Sigmoid colon (tissue), 7 donors: ENCODE results near the gene FBXO9. TPM values are rescaled to one million over a fixed set of nuclear protein-coding genes. Genes with fewer than 3 reads are reported as not detected.

Experiments
- DNase-seq: peaks from one replicate; pipeline ENCODE4 v3.0.0-alpha.2; 2019
- H3K27ac ChIP-seq, 4 donors: fragments of 200-600 bp; sonication (generic); one replicate each; pipeline ENCODE4 v1.5.1; 2016 to 2019; ENCODE audit warnings: mild to moderate bottlenecking in 1 of 4
- H3K27me3 ChIP-seq, 3 donors: fragments of 200-600 bp; sonication (generic); one replicate each; pipeline ENCODE4 v1.5.1; 2019; ENCODE audit warnings: mild to moderate bottlenecking in 1 of 3
- H3K36me3 ChIP-seq, 4 donors: fragments of 200-600 bp; sonication (generic); one replicate each; pipeline ENCODE4 v1.5.1; 2016 to 2019
- H3K4me1 ChIP-seq, 4 donors: fragments of 200-600 bp; sonication (generic); one replicate each; pipeline ENCODE4 v1.5.1; 2017 to 2019
- H3K4me3 ChIP-seq, 4 donors: fragments of 200-600 bp; sonication (generic); one replicate each; pipeline ENCODE4 v1.5.1; 2017 to 2019; ENCODE audit warnings: mild to moderate bottlenecking in 2 of 4, moderate library complexity in 1 of 4
- H3K9me3 ChIP-seq, 4 donors: fragments of 200-600 bp in 3 of 4; sonication (generic) in 3 of 4; one replicate each; pipeline versions ENCODE4 v1.5.1 to v1.6.1; 2013 to 2019
- CTCF ChIP-seq, 4 experiments: fragments of 450-650 bp in 3 of 4; fragments of 200-600 bp in 1 of 4; IDR thresholded peaks; one replicate each; pipeline ENCODE4 v1.5.1; 2016 to 2019; ENCODE audit warnings: antibody characterized with exemption in 4 of 4, mild to moderate bottlenecking in 3 of 4, moderate library complexity in 2 of 4
- EP300 ChIP-seq, 4 donors: sonication (generic); formaldehyde crosslinking; IDR thresholded peaks; one replicate each; pipeline ENCODE4 v1.6.1; 2017; ENCODE audit warnings: antibody characterized with exemption in 4 of 4
- POLR2A ChIP-seq, 2 donors: fragments of 450-650 bp; IDR thresholded peaks; one replicate each; pipeline ENCODE4 v1.6.1; 2016; ENCODE audit warnings: antibody characterized with exemption in 2 of 2, mild to moderate bottlenecking in 2 of 2, moderate library complexity in 2 of 2
- POLR2AphosphoS5 ChIP-seq, 4 donors: sonication (generic); formaldehyde crosslinking; IDR thresholded peaks; one replicate each; pipeline ENCODE4 v1.6.1; 2017; ENCODE audit warnings: antibody characterized with exemption in 4 of 4
- WGBS, 2 donors: extraction: QIAGEN DNeasy Blood & Tissue Kit; methylation state at CpG; one replicate each; pipeline ENCODE4 v1.1.7; 2013; 5-methylcytosine and 5-hydroxymethylcytosine counted together
- intact Hi-C: fragments of 100-400 bp; cut with DNase I; formaldehyde crosslinking; loops from one replicate; pipeline ENCODE4 v1.15.1; 2023
- polyA plus RNA-seq, 3 donors: library from polyadenylated mRNA; stranded (reverse); fragments of 200-250 nt; gene quantifications; one replicate each; pipeline ENCODE4 v1.2.3, GENCODE V29; 2013
- total RNA-seq, 4 donors: library from RNA; depleted of rRNA; stranded (reverse); fragments of >200 nt; gene quantifications; one replicate each; pipeline ENCODE4 v1.1.0, GENCODE V29; 2016
- donor health status: healthy with polysubstance abuse.
- donor health status: Bipolar disorder and iron deficiency.
- donor health status: healthy.

The FBXO9 gene
- total and polyA plus RNA-seq, 7 donors, result 22.4 to 63.1 (median 41.9) TPM

- H3K36me3 ChIP-seq, result peaks cover 18 to 98% (median 56%) of the 10 kb centered on the region in 4 donors
- DNase-seq, result no peak
- H3K4me3 ChIP-seq, result no peak overlapping the region
- H3K4me1 ChIP-seq, result no peaks in the 10 kb centered on the region
- H3K27ac ChIP-seq, result no peak overlapping the region
- no peaks in the 10 kb centered on the region for H3K27me3 ChIP-seq
- TF ChIP-seq CTCF (IDR thresholded peaks at IDR 0.05) (no peak), POLR2A (IDR thresholded peaks at IDR 0.05) (no peak), EP300 (IDR thresholded peaks at IDR 0.05) (no peak), POLR2AphosphoS5 (IDR thresholded peaks at IDR 0.05) (no peak)
- H3K9me3 ChIP-seq, result no peaks in the 10 kb centered on the region
- intact Hi-C loops, result no loop called here
These were observed 24.7 kb downstream of the FBXO9 start for GRCh38 chr6:53089948-53090347.

- intact Hi-C loops, result no loop called here
- 93 to 95% methylated on average over 2 of the region's 2 CpGs for WGBS, 2 donors
- Histone ChIP-seq H3K4me3 (no peak overlapping the region), H3K9me3 (no peaks in the 10 kb centered on the region), H3K36me3 (peaks cover 21 to 98% (median 61%) of the 10 kb centered on the region in 4 donors), H3K4me1 (no peaks in the 10 kb centered on the region), H3K27ac (no peak overlapping the region), H3K27me3 (no peaks in the 10 kb centered on the region)
- no peak for DNase-seq
- TF ChIP-seq EP300 (IDR thresholded peaks at IDR 0.05) (no peak), CTCF (IDR thresholded peaks at IDR 0.05) (no peak), POLR2AphosphoS5 (IDR thresholded peaks at IDR 0.05) (no peak), POLR2A (IDR thresholded peaks at IDR 0.05) (no peak)
These were observed 25.4 kb downstream of the FBXO9 start for GRCh38 chr6:53090576-53090975.

GRCh38 chr6:53095270-53095669 is 30.1 kb downstream of the FBXO9 start:
- no peak for DNase-seq
- TF ChIP-seq POLR2AphosphoS5 (IDR thresholded peaks at IDR 0.05) (no peak), CTCF (IDR thresholded peaks at IDR 0.05) (no peak), EP300 (IDR thresholded peaks at IDR 0.05) (no peak), POLR2A (IDR thresholded peaks at IDR 0.05) (no peak)
- no peaks in the 10 kb centered on the region for H3K4me1 ChIP-seq
- H3K27me3 ChIP-seq, result no peaks in the 10 kb centered on the region
- no peaks in the 10 kb centered on the region for H3K9me3 ChIP-seq
- no peak overlapping the region for H3K27ac ChIP-seq
- H3K36me3 ChIP-seq, result peaks cover 41 to 99% (median 75%) of the 10 kb centered on the region in 4 donors
- H3K4me3 ChIP-seq, result no peak overlapping the region
- 87 to 88% methylated on average over 3 of the region's 3 CpGs for WGBS, 2 donors
- intact Hi-C loops, result loop anchor here (5.0 kb wide), 1 partner anchor 622 kb away; no protein-coding TSS in a partner anchor

GRCh38 chr6:53095716-53096115 is 30.5 kb downstream of the FBXO9 start:
- H3K9me3 ChIP-seq, result no peaks in the 10 kb centered on the region
- no peak overlapping the region for H3K27ac ChIP-seq
- no peaks in the 10 kb centered on the region for H3K4me1 ChIP-seq
- intact Hi-C loops, result loop anchor here (5.0 kb wide), 1 partner anchor 622 kb away; no protein-coding TSS in a partner anchor
- H3K36me3 ChIP-seq, result peaks cover 41 to 99% (median 76%) of the 10 kb centered on the region in 4 donors
- WGBS, 2 donors, result 67 to 76% methylated on average over 1 of the region's 1 CpG
- H3K4me3 ChIP-seq, result no peak overlapping the region
- DNase-seq, result no peak
- no peaks in the 10 kb centered on the region for H3K27me3 ChIP-seq
- TF ChIP-seq POLR2A (IDR thresholded peaks at IDR 0.05), result no peak
- no peak for TF ChIP-seq EP300 (IDR thresholded peaks at IDR 0.05)
- TF ChIP-seq CTCF (IDR thresholded peaks at IDR 0.05), result no peak
- no peak for TF ChIP-seq POLR2AphosphoS5 (IDR thresholded peaks at IDR 0.05)

GRCh38 chr6:53100561-53100960 is 35.4 kb downstream of the FBXO9 start:
- Histone ChIP-seq H3K4me3 (no peak overlapping the region), H3K36me3 (peaks cover 26 to 73% (median 47%) of the 10 kb centered on the region in 4 donors), H3K4me1 (peaks cover 0 to 12% (median 7%) of the 10 kb centered on the region in 4 donors), H3K27ac (no peak overlapping the region), H3K27me3 (no peaks in the 10 kb centered on the region), H3K9me3 (no peaks in the 10 kb centered on the region)
- WGBS, 2 donors, result 26 to 32% methylated on average over 2 of the region's 2 CpGs
- no peak for DNase-seq
- TF ChIP-seq POLR2A (IDR thresholded peaks at IDR 0.05), result no peak
- no peak for TF ChIP-seq EP300 (IDR thresholded peaks at IDR 0.05)
- no peak for TF ChIP-seq CTCF (IDR thresholded peaks at IDR 0.05)
- TF ChIP-seq POLR2AphosphoS5 (IDR thresholded peaks at IDR 0.05), result no peak
- intact Hi-C loops, result no loop called here
